HEK293 (cell line): ENCODE measurements around the gene ARL5A.

Source experiments
- CTCF ChIP-seq: fragments of 450-650 bp; formaldehyde crosslinking; IDR thresholded peaks from 2 replicates; pipeline ENCODE4 v1.5.1; 2016; ENCODE audit warnings: missing biosample characterization, missing genetic modification characterization
- FEZF1 ChIP-seq: fragments of 450-650 bp; formaldehyde crosslinking; IDR thresholded peaks from 2 replicates; pipeline ENCODE4 v1.5.1; 2016; ENCODE audit warnings: missing biosample characterization, missing genetic modification characterization
- TCF7L2 ChIP-seq: IDR thresholded peaks from 2 replicates; pipeline ENCODE4 v1.6.1; 2011; ENCODE audit warnings: low read depth, mild to moderate bottlenecking, inconsistent platforms, low read length, moderate library complexity, borderline replicate concordance
- ZNF341 ChIP-seq: fragments of 450-650 bp; formaldehyde crosslinking; IDR thresholded peaks from 2 replicates; pipeline ENCODE4; 2016; ENCODE audit warnings: low read depth, missing biosample characterization, missing genetic modification characterization
- ZNF391 ChIP-seq: fragments of 450-650 bp; formaldehyde crosslinking; IDR thresholded peaks from 2 replicates; pipeline ENCODE4 v1.5.1; 2016; ENCODE audit warnings: low read depth, missing biosample characterization, missing genetic modification characterization, borderline replicate concordance
- TF ChIP-seq, protein P1 (sequence below): fragments of 450-650 bp; formaldehyde crosslinking; IDR thresholded peaks from 2 replicates; pipeline ENCODE4 v1.5.1; 2016; ENCODE audit warnings: missing biosample characterization, missing genetic modification characterization

DNA sequence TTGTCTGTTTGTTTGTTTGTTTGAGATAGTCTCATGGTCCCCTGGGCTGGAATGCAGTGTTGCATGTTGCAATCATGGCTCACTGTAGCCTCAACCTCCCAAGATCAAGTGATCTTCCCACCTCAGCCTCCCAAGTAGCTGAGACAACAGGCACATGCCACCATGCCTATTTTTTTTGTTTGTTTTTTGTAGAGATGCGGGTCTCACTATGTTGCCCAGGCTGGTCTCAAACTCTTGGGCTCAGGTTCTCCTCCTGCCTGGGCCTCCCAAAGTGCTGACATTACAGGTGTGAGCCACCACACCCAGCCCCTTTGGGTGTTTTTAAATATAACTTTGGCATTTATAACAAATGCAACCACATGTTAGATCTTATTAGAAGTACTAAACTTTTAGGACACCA is 37.5 kb downstream of the ARL5A start:
- TF ChIP-seq ZNF391 (no peak), FEZF1 (no peak), CTCF (tag by site-specific recombination) (no peak), ZNF341 (no peak), TCF7L2 (no peak)
- TF ChIP-seq, protein P1, sequence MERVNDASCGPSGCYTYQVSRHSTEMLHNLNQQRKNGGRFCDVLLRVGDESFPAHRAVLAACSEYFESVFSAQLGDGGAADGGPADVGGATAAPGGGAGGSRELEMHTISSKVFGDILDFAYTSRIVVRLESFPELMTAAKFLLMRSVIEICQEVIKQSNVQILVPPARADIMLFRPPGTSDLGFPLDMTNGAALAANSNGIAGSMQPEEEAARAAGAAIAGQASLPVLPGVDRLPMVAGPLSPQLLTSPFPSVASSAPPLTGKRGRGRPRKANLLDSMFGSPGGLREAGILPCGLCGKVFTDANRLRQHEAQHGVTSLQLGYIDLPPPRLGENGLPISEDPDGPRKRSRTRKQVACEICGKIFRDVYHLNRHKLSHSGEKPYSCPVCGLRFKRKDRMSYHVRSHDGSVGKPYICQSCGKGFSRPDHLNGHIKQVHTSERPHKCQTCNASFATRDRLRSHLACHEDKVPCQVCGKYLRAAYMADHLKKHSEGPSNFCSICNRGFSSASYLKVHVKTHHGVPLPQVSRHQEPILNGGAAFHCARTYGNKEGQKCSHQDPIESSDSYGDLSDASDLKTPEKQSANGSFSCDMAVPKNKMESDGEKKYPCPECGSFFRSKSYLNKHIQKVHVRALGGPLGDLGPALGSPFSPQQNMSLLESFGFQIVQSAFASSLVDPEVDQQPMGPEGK, result no peak
